Measurements from ENCODE around the gene NME9.
A peak's percentile ranks its signal among the peaks of the same experiment; 100 is the strongest.

GRCh38 chr3:138332472-138333073 is 2.9 kb upstream of the NME9 start:
- TF ChIP-seq CTCF (IDR thresholded peaks at IDR 0.05; ENCODE audit: low read depth, low read length, missing input control) (peak; percentile 76), RAD21 (IDR thresholded peaks at IDR 0.05) (peak; percentile 88), ATF3 (IDR thresholded peaks at IDR 0.05) (no peak), YY1 (IDR thresholded peaks at IDR 0.05) (no peak), HNF4G (IDR thresholded peaks at IDR 0.05) (no peak), ZBTB33 (IDR thresholded peaks at IDR 0.05) (no peak), NR2F2 (IDR thresholded peaks at IDR 0.05) (no peak)

Measured in liver (tissue), 3 donors.